DMS79 treated with DMSO at 0.1 percent for 48 hours (cell line): ENCODE measurements around the gene GNAZ.
"Not testable (repeated sequence)": the region's sequence is repeated elsewhere in the genome, so short reads cannot be mapped to it uniquely, and the experiment has no call there.

ENCODE experiments used
- DNase-seq: peaks from one replicate; lab custom pipeline; 2025; lab: John Stamatoyannopoulos, UW

The GNAZ gene

DNA sequence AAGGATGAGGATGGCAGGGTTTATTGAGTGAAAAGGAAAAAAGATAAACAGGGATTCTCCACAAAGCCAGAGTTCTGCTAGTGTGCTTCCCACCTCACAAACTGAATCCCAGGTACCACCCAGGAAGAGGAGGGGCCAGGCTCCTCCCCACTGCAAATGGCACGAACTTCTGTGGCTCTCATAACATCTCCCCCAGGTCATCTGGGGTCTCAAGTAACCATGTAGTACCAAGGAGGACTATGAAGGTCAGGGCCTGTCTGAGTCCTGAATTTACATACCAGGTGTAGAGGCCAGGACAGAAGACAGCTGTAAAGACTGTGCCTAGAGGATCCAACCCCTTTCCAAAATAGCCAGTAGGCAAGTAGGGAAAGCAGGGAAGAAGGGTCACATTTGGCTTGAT lies 25.7 kb upstream of the GNAZ start:
- no peak for DNase-seq

DNA sequence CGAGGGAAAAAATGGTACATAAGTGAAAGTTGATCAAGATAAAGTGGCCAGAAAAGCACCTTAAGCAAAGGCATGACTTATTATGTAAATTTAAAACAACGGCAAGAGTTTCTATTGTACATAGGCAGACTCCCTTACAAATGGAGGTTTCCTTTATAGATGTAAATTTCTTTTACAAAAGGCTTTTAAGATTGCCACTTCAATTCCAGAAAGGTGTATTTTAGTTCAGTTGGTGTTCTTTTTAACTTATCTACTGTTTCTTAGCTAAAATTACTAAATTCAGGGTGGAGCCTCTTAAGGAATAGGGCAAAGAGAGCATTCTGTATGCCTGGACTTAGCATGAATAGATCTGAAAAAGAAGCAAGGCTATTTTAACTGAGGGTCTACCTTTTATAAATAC lies 24.9 kb upstream of the GNAZ start:
- no peak for DNase-seq

DNA sequence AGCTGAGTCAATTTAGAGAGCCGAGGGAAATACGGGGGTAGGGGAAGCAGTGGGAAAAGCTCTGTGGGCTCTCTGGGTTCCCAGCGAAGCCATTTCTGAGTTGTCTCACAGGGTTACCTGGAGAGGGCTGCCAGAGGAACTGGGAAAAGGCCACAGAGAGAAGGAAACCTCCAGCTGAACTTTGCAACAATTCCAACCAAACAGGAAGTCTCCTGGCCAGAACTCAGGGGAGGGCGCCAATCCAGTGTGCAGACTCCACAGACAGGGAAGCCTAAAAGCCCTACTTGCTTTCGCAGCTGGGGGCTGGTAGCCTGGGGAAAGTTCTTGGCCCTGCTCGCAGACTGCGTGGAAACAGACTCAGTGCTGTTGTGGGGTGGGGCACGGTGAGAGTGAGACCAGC lies 23.1 kb upstream of the GNAZ start:
- no peak for DNase-seq

DNA sequence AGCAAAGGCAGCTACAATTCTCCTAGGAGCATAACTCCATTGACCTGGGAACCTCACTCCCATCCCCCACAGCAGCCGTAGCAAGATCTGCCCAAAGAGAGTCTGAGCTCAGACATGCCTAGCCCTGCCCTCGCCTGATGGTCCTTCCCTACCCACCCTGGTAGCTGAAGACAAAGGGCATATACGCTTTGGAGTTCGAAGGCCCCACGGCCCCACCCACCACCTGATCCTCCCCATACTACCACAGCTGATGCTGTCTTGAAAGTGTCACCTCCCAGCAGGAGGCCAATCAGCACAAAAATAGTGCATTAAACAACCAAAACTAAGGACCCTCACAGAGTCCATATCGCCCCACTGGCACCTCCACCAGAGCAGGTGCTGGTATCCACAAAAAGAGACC lies 22.6 kb upstream of the GNAZ start:
- no peak for DNase-seq

DNA sequence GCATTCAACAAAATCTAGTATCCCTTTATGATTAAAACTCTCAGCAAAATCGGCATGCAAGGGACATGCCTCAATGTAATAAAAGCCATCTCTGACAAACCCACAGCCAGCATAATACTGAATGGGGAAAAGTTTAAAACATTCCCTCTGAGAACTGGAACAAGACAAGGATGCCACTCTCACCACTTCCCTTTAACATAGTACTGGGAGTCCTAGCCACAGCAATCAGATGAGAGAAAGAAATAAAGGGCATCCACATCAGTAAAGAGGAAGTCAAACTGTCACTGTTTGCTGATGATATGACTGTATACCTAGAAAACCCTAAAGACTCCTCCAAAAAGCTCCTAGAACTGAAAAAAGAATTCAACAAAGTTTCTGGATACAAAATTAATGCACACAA lies 19.8 kb upstream of the GNAZ start:
- DNase-seq: not testable (repeated sequence)

DNA sequence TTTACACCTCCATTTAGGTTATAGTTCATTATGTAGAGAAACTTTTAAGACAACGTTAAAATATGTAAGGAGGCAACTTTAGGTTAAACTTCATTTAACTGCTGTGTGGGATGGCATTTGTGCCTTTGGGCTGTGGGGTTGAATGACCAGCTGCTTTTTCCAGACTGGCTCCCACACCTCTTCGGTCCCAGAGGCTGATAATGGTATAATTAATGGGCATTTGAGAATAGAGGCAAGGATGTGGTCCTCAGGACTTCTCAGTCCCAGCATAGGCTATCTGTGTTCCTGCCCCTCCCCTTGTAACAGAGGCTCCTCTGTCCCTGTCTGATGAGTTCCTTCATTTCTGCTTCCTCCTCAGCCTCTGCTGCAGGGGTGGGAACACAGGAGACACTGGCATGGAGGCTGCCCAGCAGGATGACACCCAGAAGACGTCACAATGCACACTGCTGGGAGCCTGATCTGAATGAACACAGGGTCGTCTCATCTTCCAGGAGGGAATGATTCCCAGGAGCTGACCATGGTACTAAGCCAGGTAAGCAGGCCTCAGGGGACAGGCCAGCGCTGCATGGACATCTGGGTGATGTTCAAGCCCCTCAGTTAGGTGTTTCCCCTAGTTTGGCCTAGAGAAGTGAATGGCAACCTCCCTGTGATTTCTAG lies 17.1 kb upstream of the GNAZ start:
- DNase-seq: no peak

DNA sequence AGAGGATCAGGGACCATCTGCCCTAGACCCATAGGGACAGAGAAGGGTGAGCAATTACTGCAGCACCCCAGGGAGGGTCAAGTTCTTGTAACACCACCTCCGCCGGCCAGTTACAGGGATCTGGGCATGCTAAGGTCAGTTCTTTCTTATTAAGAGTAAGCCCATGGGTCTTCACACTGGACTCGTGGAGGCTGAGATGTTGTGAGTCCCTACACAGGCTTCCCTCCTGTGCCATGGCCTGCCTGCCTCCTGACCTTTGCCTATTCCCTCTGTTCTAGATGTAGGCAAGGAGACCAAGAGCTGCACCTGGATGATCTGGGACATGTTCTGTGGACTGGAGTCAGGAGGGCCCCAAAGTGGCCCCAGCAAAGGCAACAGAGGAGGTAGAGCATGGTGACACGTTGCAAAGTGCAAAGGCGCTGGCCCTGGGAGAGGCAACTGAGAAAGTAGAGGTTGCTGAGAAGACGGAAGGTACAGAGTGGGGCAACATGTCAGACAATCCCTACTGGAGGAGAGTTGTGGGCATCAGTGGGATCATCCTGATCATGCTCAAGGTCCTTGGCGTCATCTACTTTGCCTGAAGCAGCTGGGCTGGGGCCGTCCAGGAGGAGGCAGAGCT lies 16.3 kb upstream of the GNAZ start:
- no peak for DNase-seq

DNA sequence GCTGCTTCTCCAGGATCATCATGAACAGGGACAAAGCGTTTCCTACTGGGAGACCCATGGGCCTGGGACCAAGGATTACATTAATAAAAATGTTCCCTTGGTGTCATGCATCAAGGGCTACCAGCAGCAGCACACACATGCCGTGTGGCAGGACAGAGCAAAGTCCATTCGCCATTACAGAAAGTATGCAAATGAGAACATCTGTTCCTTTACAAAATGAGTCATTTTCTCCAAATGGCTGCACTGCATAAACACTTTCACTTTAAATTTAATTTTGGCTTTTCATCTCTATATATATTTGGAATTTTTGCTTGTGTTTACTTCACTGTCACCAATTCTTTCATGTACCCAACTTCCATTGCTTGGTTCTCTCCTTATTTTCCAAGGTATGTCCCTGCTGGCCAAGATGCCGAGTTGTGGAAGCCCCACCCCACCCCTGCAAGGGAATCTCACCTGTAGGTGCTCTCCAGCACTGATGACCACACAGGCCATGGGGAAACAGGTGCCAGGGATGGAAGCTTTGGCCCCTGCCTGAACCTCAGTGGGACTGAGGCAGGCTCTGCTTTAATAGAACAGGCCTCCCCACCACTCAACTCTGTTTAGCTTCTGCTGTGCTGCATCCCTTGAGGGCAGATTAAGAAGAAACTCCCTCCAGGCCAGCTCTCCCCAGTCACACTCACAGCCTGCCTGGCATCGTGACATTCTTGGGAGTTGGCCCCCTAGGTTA lies 15.6 kb upstream of the GNAZ start:
- DNase-seq: no peak

DNA sequence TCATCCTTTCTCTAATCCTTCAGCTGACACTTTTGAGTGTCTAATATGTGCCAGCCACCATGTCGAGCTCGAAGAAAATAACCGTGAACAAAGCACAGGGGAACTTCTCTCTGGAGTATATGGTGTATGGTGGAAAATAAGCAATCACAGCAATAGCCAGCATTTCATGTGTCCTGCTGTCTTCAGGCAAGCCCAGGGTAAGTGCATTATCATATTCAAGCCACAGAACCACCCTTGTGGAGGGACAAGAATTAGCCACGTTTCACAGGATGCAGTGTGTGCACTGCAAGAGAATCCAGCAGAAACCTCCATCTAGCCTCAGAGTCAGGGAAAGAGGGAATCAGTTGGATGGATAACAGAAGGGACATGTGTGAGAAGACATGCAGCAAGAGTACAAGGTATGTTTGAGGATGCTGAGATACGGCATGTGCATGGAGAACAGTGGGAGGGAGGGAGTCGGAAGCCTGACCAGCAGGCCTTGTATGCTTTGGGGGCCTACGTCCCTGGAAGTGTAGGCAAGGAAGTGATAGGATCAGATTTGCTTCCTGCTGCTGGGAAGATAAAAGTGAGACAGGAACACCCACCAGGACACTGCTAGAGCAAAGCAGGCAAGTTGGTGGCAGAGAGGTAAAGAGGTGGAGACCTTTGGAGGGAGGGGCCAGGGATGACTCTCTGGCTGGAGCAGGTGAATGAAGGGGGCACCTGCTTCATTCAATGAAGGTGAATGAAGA lies 14.7 kb upstream of the GNAZ start:
- no peak for DNase-seq

DNA sequence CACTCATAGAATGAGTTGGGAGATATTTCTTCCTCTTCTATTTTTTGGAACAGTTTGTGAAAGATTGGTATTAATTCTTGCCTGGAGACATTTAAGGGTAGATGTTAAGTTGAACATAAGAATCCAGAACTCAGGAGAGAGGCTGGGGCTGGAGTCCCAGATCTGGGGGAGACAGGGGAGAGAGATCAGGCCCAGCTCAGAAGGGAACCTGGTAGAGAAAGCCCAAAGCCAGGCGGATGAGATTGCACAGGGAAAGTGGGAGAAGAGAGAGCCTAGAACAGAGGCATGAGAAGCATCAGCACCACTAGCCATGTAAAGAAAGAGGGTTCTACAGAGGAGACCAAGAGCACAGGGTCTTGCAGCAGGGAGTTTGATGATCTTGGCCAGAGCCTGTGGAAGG lies 13.0 kb upstream of the GNAZ start:
- DNase-seq: no peak

DNA sequence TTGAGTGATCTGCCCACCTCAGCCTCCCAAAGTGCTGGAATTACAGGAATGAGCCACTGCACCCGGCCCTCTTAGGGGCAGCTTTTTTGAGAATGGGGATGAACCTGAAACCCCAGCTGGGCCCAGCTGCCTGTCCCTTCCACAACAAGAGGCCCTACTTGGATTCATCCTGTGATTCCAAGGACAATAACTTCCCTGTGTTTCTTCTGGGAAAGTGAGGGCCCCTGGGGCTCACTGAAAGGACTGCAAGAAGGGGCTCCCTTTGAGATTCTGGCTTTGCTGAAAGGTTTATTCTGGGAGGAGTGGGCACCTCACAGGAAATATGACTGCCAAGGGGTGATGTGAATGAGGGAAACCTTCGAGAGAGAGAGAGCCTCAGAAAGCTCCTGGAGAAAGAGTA lies 12.3 kb upstream of the GNAZ start:
- DNase-seq: no peak

DNA sequence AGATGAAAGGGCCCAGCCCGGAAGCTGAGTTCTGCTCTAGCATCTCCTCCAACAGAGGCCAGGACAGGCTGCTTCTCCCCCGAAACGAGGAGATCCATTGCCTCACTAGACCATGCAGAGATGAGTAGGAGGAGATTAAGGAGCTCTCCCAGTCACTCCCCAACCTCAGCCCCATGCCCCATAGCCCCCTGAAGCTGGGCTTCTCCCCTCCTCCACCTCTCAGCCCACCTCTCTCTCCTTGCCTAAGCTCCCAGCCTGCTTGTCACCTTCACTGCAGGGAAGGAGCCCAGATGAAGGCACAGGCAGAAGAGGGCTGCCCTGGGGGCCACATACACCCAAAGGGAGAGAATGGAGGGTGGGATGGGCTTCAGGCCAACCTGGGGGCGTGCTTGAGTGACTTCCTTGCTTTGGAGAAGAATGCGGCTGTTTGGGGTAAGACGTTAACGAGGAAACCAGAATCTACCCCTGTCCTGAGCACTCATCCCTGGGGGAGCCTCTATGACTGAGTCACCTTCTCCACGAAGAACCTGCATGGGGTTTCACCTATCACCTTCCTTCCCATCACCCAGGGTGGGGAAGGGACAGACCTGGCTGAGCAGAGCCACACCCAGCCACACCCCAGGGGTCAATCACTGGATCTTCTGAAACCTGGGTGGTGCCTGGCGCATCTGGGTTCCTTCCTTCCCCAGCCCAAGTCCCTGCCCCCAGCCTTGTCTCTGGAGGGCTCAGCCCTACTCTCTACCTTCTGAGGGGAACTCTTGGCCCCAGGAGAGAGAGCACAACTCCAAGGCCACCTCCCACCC lies 11.6 kb upstream of the GNAZ start:
- DNase-seq: no peak

DNA sequence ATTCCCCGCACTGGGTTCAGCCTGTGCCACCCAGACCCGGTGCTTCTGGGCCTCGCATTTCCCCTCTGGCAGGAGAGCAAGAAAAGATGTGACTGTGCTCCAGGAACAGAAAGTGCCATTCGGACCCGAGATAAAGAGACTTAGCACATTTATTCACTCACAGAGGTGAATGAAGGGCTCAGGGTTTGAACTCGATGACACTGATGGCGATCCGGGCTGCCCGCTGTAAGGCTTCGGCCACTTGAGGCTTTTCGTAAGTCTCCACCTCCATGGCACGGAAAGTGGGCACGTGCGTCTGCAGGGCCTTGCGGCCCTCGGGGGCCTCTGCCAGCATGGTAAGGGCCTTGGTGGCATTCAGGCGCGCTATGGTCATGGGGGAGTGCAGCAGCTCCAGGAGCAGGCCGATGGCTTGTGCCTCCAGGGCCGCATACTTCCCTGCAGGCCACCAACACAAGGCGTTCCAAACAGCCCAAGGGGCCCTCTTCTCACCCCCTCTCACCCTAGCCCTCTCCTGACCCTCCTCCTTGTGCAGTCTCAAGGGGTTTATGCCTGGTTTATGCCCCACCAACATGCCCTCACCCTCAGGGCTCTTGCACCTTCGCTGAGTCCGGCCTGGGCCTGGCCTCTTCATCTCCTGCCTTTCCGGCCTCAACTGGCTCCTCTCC lies 10.9 kb upstream of the GNAZ start:
- DNase-seq: no peak

DNA sequence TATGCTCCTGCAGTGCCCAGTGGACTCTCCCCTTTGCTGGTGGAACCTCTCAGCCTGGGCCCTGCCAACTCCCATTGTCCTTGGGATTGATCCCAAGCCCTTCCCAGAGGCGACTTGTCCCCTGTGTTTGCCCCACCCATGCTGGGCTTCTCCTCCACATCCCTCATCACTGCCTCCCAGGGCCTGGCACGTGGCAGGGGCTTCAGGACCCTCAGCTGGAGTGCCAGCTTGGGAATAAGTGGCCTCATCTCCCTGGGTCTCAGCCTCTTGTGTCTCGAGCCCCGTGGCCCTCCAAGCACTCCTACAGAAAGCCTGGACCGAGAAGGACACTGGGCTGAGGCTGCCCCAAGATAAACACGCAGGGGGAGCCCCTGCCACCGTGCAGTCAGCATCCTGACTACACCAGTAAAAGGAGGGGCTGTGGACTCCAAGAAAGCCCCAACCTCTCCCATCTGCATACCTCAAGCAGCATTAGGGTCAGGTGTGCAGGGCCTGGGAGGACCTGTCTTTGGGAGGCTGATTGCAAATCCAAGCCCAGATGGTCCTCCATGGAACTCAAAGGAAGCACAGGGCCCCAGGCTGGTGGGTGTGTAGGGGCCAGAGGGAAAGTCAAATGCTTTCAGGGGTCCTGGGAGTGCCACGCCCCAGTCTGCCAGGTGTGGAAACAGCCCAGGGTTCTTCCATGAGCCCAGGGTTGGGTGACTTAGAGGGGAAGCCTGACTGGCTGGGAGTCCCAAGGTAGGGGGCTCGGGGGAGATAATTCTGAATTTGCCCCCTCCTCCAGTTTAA lies 9.5 kb upstream of the GNAZ start:
- no peak for DNase-seq

DNA sequence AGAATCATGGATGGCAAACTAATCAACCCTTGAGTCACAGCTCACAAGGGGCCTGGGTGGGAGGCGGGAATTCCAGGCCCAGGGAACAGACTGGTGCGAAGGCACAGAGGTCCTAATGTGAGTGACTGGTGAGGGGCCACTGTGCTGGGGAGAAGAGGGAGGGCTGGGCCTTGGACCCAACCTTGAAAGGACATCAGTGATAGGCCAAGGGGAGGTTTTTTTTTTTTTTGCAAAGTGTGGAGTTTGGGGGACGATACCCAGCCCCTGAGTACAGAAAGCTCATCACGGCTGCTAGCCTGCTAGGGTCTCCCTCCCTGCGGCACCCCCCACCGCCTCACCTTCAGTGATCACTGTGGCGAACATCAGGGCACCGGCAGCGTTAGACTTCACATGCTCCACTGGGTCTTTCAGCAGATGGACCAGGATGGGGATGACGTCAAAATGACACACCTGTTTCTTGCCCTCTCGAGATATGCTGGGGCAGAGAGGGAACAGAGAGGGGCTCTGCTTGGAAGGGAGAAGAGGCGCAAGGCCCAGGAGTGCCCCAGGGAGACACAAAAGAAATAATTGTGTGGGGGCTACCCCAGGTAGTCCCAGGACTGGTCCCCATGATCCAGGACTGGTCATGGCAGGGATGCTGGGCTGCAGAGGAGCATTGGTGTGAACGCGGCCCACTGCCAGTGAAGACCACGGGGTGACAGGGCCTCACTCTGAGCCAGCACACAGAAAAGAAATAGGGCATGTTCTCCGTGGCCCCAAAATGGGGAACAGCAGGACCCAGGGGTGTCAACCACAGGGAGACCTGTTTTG lies 8.6 kb upstream of the GNAZ start:
- no peak for DNase-seq

DNA sequence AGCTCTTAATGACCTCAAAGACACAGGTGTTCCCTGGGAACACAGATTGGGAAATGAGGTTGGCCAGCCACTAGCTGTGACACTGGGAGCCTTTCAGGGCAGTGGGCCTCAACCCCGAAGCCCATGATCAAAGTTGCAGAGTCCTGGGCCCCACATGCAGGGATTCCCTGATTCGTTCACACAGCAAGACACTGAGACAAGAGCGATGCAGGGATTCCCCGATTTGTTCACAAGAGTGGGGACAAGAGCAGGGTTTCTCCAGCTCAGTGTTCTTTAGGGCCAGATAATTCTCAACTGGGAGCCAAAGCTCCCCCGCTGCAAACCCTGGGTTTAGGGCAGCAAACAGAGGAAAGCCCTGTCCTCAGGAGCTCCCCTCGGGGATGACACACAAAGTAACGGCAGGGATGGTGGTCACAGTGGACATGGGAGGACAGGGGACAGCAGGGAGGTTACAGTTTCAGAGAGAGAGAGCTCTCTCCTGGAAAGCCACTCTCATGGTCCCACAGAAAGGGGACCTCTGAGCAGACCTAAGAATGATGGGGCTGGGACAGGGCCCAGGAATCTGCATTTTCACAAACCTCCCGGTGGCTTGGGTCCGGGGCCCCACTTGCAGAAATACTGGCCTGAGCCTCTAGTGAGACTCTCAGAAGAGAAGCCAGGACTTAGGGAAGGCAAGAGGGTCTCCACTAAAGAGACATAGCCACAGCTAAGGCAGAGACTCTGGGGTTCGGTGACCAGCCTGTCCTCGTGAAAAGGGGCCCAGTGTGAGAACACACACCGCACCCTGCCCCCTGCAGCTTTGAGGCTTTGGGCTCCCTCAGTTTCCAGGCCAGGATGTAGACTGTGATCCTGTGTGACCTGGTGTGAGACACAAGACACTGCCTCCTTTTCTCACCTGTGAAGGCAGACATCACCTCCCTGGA lies 7.4 kb upstream of the GNAZ start:
- DNase-seq: no peak

DNA sequence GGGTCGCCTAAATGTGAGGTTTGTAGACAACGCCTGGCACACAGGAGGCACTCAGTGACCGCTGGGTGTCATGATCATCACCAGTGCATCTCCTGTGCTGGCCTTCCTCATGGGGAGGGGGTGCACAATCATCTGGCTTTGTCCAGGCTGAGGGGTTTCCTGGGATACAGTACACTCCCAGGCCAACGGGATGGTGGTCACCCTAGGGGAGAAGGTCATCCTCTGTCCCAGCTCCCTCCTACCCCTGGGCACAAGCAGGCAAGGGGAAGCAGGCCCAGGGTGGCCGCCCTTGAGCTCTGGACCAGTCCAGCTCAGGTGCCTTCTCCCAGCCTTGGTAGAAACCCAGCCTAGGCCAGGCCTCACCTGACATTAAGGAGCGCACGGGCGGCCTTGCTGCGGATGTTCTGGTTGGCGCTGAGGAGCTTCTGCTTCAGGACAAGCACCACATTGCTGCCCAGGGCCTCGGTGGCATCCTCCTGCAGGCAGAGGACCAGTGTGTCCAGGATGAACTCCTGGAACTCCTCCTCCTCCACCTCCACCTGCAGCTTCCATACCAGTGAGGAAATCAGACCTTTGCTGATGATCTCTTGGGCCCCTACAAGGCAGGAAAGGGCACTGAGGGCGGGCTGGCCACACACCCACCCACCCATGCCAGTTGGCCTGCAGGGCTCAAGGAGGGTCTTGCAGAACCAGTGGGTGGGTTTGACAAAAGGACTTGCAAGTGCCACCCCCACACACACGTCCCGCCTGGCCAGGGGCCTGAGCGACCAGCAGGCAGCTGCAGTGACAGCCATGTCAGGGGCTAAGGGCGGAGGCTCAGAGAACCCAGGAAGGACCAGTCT lies 6.6 kb upstream of the GNAZ start:
- no peak for DNase-seq
